ENCODE results near the gene SCN1B.
"Not testable (repeated sequence)": the region's sequence is repeated elsewhere in the genome, so short reads cannot be mapped to it uniquely, and the experiment has no call there.

The SCN1B gene

DNA sequence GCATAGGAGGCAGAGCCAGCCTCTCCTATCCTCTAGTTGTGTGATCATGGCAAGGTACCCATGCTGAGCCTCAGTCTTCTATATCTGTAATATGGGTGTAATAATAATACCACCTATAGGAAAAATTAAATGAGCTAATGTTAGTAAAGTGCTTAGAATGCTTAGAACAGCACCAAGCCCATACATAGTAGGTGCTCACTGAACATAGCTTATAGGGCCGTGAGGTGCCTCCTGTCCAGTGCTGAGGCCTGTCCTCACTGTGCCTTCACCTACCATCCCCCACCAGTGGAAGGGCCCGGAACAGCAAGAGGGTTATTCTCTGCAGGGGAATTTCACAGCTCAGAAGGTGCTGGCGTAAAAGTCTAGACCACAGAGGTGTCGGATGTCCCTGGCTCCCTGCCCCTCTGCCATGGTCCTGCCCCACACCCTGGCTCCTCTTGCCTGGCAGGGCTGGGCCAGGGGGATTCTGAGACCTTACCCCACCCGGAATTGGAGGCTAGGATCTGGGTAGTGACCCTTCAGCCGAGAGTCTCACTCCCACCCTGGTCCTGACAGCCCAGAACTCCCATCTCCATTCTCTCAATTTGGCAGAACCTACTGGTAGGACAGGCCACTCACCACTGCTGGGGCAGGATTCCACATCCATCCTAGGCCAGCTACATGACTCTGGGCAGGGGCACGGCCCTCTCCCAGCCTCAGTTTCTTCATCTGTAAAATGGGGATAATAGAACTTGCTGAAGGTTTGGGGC lies 2.2 kb upstream of the SCN1B start:
- 87 to 92% methylated on average over 7 of the region's 7 CpGs for WGBS, 2 experiments
- H3K4me3 ChIP-seq (ENCODE audit: insufficient read depth, low read depth, low read length) = no peak overlapping the region
- peaks cover 18% of the 10 kb centered on the region for H3K36me3 ChIP-seq (ENCODE audit: control insufficient read depth, insufficient read depth, low read length)
- no peaks in the 10 kb centered on the region for H3K4me1 ChIP-seq (ENCODE audit: control insufficient read depth, insufficient read depth, low read length)
- no peaks in the 10 kb centered on the region for H3K9me3 ChIP-seq (ENCODE audit: control insufficient read depth, low read length)
- no peak overlapping the region for H3K27ac ChIP-seq (ENCODE audit: insufficient read depth, low read depth, low read length, poor library complexity, severe bottlenecking)
- peaks cover 37% of the 10 kb centered on the region for H3K27me3 ChIP-seq (ENCODE audit: control insufficient read depth, insufficient read depth, low read length, poor library complexity, severe bottlenecking)

DNA sequence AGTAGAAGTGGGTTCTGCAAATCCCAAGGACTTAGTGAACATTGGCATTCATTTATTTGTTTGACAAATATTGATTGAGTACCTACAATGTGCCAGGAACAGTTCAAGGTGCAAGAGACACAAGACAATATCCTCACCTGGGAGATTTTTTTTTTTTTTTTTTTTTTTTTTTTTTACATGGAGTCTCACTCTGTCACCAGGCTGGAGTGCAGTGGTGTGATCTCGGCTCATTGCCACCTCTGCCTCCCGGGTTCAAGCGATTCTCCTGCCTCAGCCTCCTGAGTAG lies 1.7 kb upstream of the SCN1B start:
- H3K9me3 ChIP-seq (ENCODE audit: control insufficient read depth, low read length); H3K27ac ChIP-seq (ENCODE audit: insufficient read depth, low read depth, low read length, poor library complexity, severe bottlenecking); H3K4me1 ChIP-seq (ENCODE audit: control insufficient read depth, insufficient read depth, low read length); H3K4me3 ChIP-seq (ENCODE audit: insufficient read depth, low read depth, low read length): not testable (repeated sequence)
- 85 to 97% methylated on average over 3 of the region's 3 CpGs for WGBS, 2 experiments
- Histone ChIP-seq H3K27me3 (ENCODE audit: control insufficient read depth, insufficient read depth, low read length, poor library complexity, severe bottlenecking) (peaks cover 37% of the 10 kb centered on the region), H3K36me3 (ENCODE audit: control insufficient read depth, insufficient read depth, low read length) (peaks cover 13% of the 10 kb centered on the region)

- peaks cover 11% of the 10 kb centered on the region for H3K36me3 ChIP-seq (ENCODE audit: control insufficient read depth, insufficient read depth, low read length)
- not testable (repeated sequence) for H3K4me1 ChIP-seq (ENCODE audit: control insufficient read depth, insufficient read depth, low read length); H3K9me3 ChIP-seq (ENCODE audit: control insufficient read depth, low read length); H3K27ac ChIP-seq (ENCODE audit: insufficient read depth, low read depth, low read length, poor library complexity, severe bottlenecking); H3K4me3 ChIP-seq (ENCODE audit: insufficient read depth, low read depth, low read length)
- H3K27me3 ChIP-seq (ENCODE audit: control insufficient read depth, insufficient read depth, low read length, poor library complexity, severe bottlenecking) = peaks cover 37% of the 10 kb centered on the region
- 69 to 79% methylated on average over 11 of the region's 11 CpGs for WGBS, 2 experiments
Measured at GRCh38 chr19:35029275-35029736, 964 bp upstream of the SCN1B start.

DNA sequence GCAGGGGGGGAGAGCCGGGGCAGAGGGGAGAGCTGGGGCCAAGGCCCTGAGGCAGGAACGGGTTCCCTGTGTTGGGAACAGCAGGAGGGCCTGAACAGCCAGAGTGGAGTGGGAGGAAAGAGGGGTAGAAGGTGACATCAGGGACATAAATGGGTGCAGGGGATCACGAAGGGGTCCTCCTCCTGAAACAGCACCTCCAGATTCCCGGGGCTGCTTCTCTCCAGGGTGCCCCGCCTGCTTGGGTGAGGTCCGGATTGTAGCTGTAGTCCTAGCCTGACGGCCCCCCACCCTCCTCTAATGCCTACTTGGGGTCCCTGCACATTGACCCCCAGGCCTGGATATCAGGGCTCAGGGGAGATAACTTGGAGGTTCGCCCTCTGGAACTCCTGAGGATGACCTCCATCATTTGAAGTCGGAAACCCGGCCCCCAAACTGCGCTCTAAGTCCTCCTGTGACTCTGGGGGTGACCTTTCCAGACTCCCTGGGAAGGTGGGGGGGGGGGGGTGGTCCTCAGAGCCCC lies 473 bp upstream of the SCN1B start:
- Histone ChIP-seq H3K4me3 (ENCODE audit: insufficient read depth, low read depth, low read length) (peak overlapping the region; percentile 51), H3K36me3 (ENCODE audit: control insufficient read depth, insufficient read depth, low read length) (peaks cover 9% of the 10 kb centered on the region), H3K27me3 (ENCODE audit: control insufficient read depth, insufficient read depth, low read length, poor library complexity, severe bottlenecking) (peaks cover 37% of the 10 kb centered on the region), H3K4me1 (ENCODE audit: control insufficient read depth, insufficient read depth, low read length) (no peaks in the 10 kb centered on the region), H3K27ac (ENCODE audit: insufficient read depth, low read depth, low read length, poor library complexity, severe bottlenecking) (no peak overlapping the region), H3K9me3 (ENCODE audit: control insufficient read depth, low read length) (no peaks in the 10 kb centered on the region)
- WGBS, 2 experiments = 23 to 25% methylated on average over 11 of the region's 11 CpGs

- WGBS, 2 experiments = 1 to 2% methylated on average over 31 of the region's 31 CpGs
- Histone ChIP-seq H3K4me3 (ENCODE audit: insufficient read depth, low read depth, low read length) (peak overlapping the region; percentile 51), H3K27ac (ENCODE audit: insufficient read depth, low read depth, low read length, poor library complexity, severe bottlenecking) (no peak overlapping the region)
Measured at GRCh38 chr19:35031072-35031881, 1.0 kb downstream of the SCN1B start.

DNA sequence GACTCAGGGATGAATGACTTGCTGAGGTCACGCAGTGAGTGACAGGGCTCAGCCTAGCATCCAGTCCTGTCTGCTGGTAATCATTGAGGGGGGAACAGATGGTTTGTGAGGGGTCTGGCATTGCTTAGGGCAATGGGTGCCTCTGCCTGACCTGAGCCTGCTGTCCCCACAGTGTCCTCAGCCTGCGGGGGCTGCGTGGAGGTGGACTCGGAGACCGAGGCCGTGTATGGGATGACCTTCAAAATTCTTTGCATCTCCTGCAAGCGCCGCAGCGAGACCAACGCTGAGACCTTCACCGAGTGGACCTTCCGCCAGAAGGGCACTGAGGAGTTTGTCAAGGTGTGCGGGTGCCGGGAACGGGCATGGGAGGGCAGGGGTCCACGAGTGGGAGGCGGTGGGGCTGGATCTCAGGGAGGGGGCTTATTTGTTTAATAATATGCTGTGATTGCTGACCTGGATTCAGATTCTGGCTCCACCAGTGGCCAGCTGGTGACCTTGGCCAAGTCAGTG lies 2.1 kb downstream of the SCN1B start:
- Histone ChIP-seq H3K9me3 (ENCODE audit: control insufficient read depth, low read length) (no peaks in the 10 kb centered on the region), H3K4me3 (ENCODE audit: insufficient read depth, low read depth, low read length) (no peak overlapping the region), H3K27me3 (ENCODE audit: control insufficient read depth, insufficient read depth, low read length, poor library complexity, severe bottlenecking) (peaks cover 37% of the 10 kb centered on the region), H3K27ac (ENCODE audit: insufficient read depth, low read depth, low read length, poor library complexity, severe bottlenecking) (no peak overlapping the region), H3K4me1 (ENCODE audit: control insufficient read depth, insufficient read depth, low read length) (no peaks in the 10 kb centered on the region), H3K36me3 (ENCODE audit: control insufficient read depth, insufficient read depth, low read length) (peaks cover 4% of the 10 kb centered on the region)
- 94 to 95% methylated on average over 17 of the region's 17 CpGs for WGBS, 2 experiments

More at GRCh38 chr19:35031072-35031881, 1.0 kb downstream of the SCN1B start:
- Histone ChIP-seq H3K9me3 (ENCODE audit: control insufficient read depth, low read length) (no peaks in the 10 kb centered on the region), H3K27me3 (ENCODE audit: control insufficient read depth, insufficient read depth, low read length, poor library complexity, severe bottlenecking) (peaks cover 37% of the 10 kb centered on the region), H3K4me1 (ENCODE audit: control insufficient read depth, insufficient read depth, low read length) (no peaks in the 10 kb centered on the region), H3K36me3 (ENCODE audit: control insufficient read depth, insufficient read depth, low read length) (peaks cover 5% of the 10 kb centered on the region)

DNA sequence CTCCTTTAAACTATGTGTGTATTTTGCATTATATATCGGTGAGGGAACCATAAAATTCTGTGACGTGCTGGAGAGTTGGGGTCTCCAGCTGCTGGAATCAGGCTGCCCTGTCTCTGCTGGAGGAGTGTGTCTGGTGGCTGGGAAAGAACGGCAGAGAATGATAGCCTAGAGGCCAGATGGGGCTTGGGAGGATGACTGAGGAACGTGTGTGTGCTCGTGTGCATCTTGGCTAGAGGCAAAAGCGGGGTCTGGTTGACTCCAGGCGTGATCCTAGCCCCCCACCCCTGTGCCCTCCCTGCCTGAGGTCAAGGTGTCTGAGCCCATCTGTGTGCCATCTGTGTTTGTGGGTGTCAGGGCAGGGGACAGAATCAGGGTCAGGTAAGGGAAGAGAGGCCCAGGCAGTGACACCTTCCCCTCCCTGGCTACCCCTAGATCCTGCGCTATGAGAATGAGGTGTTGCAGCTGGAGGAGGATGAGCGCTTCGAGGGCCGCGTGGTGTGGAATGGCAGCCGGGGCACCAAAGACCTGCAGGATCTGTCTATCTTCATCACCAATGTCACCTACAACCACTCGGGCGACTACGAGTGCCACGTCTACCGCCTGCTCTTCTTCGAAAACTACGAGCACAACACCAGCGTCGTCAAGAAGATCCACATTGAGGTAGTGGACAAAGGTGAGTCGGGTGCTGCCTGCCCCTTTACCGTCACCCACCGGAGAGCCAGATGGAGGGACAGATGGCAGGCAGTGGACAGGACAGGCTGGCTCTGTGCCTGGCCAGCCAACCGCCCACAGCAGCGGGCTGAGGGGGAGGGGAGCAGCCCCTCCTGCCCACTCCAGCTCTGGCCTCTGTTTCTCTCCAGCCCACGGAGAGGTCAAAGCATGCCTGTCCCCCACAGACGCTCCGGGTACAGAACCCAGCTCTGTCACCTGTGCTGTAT lies 3.1 kb downstream of the SCN1B start:
- peaks cover 37% of the 10 kb centered on the region for H3K27me3 ChIP-seq (ENCODE audit: control insufficient read depth, insufficient read depth, low read length, poor library complexity, severe bottlenecking)
- no peaks in the 10 kb centered on the region for H3K4me1 ChIP-seq (ENCODE audit: control insufficient read depth, insufficient read depth, low read length)
- no peak overlapping the region for H3K4me3 ChIP-seq (ENCODE audit: insufficient read depth, low read depth, low read length)
- H3K9me3 ChIP-seq (ENCODE audit: control insufficient read depth, low read length) = no peaks in the 10 kb centered on the region
- no peaks in the 10 kb centered on the region for H3K36me3 ChIP-seq (ENCODE audit: control insufficient read depth, insufficient read depth, low read length)
- 93 to 94% methylated on average over 30 of the region's 30 CpGs for WGBS, 2 experiments
- no peak overlapping the region for H3K27ac ChIP-seq (ENCODE audit: insufficient read depth, low read depth, low read length, poor library complexity, severe bottlenecking)

DNA sequence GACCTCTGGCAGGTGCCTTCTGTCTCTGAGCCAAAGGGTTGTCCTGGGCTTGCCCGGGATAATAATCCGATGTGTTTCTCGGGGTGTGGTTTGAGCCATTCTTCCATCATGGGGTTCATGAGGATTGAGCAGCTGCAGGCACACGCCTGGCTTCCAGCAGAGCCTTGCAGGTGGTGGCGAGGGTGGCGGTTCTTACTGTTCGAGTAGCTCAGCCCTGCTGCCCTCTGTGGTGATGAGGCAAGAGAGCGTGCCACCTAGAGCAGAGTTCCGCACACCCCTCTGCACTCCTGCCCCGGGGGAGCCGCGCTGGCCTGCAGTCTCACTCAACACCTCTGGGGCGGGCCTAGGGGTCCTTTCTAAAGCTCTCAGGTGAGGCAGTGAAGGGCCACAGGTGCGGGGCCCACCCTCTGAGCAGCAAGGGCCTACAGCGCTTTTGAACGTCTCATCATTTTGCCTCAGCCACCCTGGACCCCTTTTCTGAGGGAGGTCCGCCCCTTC lies 3.8 kb downstream of the SCN1B start:
- Histone ChIP-seq H3K4me1 (ENCODE audit: control insufficient read depth, insufficient read depth, low read length) (no peaks in the 10 kb centered on the region), H3K27ac (ENCODE audit: insufficient read depth, low read depth, low read length, poor library complexity, severe bottlenecking) (no peak overlapping the region), H3K27me3 (ENCODE audit: control insufficient read depth, insufficient read depth, low read length, poor library complexity, severe bottlenecking) (peaks cover 36% of the 10 kb centered on the region), H3K4me3 (ENCODE audit: insufficient read depth, low read depth, low read length) (no peak overlapping the region), H3K9me3 (ENCODE audit: control insufficient read depth, low read length) (no peaks in the 10 kb centered on the region), H3K36me3 (ENCODE audit: control insufficient read depth, insufficient read depth, low read length) (no peaks in the 10 kb centered on the region)
- 95% methylated on average over 17 of the region's 17 CpGs for WGBS, 2 experiments

- Histone ChIP-seq H3K27ac (ENCODE audit: insufficient read depth, low read depth, low read length, poor library complexity, severe bottlenecking) (no peak overlapping the region), H3K4me3 (ENCODE audit: insufficient read depth, low read depth, low read length) (no peak overlapping the region), H3K36me3 (ENCODE audit: control insufficient read depth, insufficient read depth, low read length) (no peaks in the 10 kb centered on the region), H3K9me3 (ENCODE audit: control insufficient read depth, low read length) (no peaks in the 10 kb centered on the region), H3K4me1 (ENCODE audit: control insufficient read depth, insufficient read depth, low read length) (peaks cover 2% of the 10 kb centered on the region), H3K27me3 (ENCODE audit: control insufficient read depth, insufficient read depth, low read length, poor library complexity, severe bottlenecking) (peaks cover 29% of the 10 kb centered on the region)
- 92 to 93% methylated on average over 17 of the region's 17 CpGs for whole genome bisulfite sequencing, 2 experiments
Measured at GRCh38 chr19:35034588-35035382, 4.5 kb downstream of the SCN1B start.

Data from ectodermal cell (in vitro differentiated cells).